ENCODE data around the gene ZNF678.

ZNF678 gene

GRCh38 chr1:227726318-227726717 lies 163.0 kb downstream of the ZNF678 start:
- DNase-seq = no peak

Measured in activated gamma-delta T cell (primary cell).